ENCODE data around the gene C19orf85.
"Not testable (repeated sequence)": the region's sequence is repeated elsewhere in the genome, so short reads cannot be mapped to it uniquely, and the experiment has no call there.

The C19orf85 gene

GRCh38 chr19:55441319-55441691 is 23.2 kb downstream of the C19orf85 start:
- no peak for DNase-seq (ENCODE audit: low read depth in 3 of 3)

GRCh38 chr19:55440411-55441105 is 24.0 kb downstream of the C19orf85 start:
- DNase-seq (ENCODE audit: low read depth in 3 of 3): no peak

GRCh38 chr19:55439052-55439451 is 25.5 kb downstream of the C19orf85 start:
- DNase-seq (ENCODE audit: low read depth in 3 of 3): no peak

GRCh38 chr19:55437410-55437809 is 27.1 kb downstream of the C19orf85 start:
- no peak for DNase-seq (ENCODE audit: low read depth in 3 of 3)

GRCh38 chr19:55436847-55437246 is 27.7 kb downstream of the C19orf85 start:
- no peak for DNase-seq (ENCODE audit: low read depth in 3 of 3)

GRCh38 chr19:55435020-55435419 is 29.5 kb downstream of the C19orf85 start:
- no peak for DNase-seq (ENCODE audit: low read depth in 3 of 3)

GRCh38 chr19:55434356-55434919 is 30.1 kb downstream of the C19orf85 start:
- DNase-seq (ENCODE audit: low read depth in 3 of 3): no peak

- DNase-seq (ENCODE audit: low read depth in 3 of 3): no peak
Observed at GRCh38 chr19:55433292-55433691, 31.3 kb downstream of the C19orf85 start.

- DNase-seq (ENCODE audit: low read depth in 3 of 3): no peak
Observed at GRCh38 chr19:55432241-55432959, 32.2 kb downstream of the C19orf85 start.

GRCh38 chr19:55431183-55431582 is 33.4 kb downstream of the C19orf85 start:
- no peak for DNase-seq (ENCODE audit: low read depth in 3 of 3)

- DNase-seq (ENCODE audit: low read depth in 3 of 3): no peak
Observed at GRCh38 chr19:55426042-55426441, 38.5 kb downstream of the C19orf85 start.

GRCh38 chr19:55424518-55424917 is 40.0 kb downstream of the C19orf85 start:
- DNase-seq (ENCODE audit: low read depth in 3 of 3): no peak

- DNase-seq (ENCODE audit: low read depth in 3 of 3): no peak
Observed at GRCh38 chr19:55423225-55424005, 41.1 kb downstream of the C19orf85 start.

GRCh38 chr19:55421281-55421680 is 43.3 kb downstream of the C19orf85 start:
- not testable (repeated sequence) for DNase-seq (ENCODE audit: low read depth in 3 of 3)

- DNase-seq (ENCODE audit: low read depth in 3 of 3): no peak
Observed at GRCh38 chr19:55419624-55420236, 44.8 kb downstream of the C19orf85 start.

- no peak for DNase-seq (ENCODE audit: low read depth in 3 of 3)
Observed at GRCh38 chr19:55419103-55419502, 45.4 kb downstream of the C19orf85 start.

GRCh38 chr19:55418185-55418584 is 46.4 kb downstream of the C19orf85 start:
- DNase-seq (ENCODE audit: low read depth in 3 of 3): peak in 1 of 3 experiments; percentile 35
